Sigmoid colon (tissue), 4 donors: Measurements from ENCODE around the gene CENPVL2.
"Not testable (repeated sequence)": the region's sequence is repeated elsewhere in the genome, so short reads cannot be mapped to it uniquely, and the experiment has no call there.

Source experiments
- POLR2AphosphoS5 ChIP-seq, 4 donors: sonication (generic); formaldehyde crosslinking; IDR thresholded peaks; one replicate each; pipeline ENCODE4 v1.6.1; 2017; ENCODE audit warnings: antibody characterized with exemption in 4 of 4
- TF ChIP-seq, protein P1 (sequence below), 4 experiments: fragments of 450-650 bp in 3 of 4; fragments of 200-600 bp in 1 of 4; IDR thresholded peaks; one replicate each; pipeline ENCODE4 v1.5.1; 2016 to 2019; ENCODE audit warnings: antibody characterized with exemption in 4 of 4, mild to moderate bottlenecking in 3 of 4, moderate library complexity in 2 of 4

DNA sequence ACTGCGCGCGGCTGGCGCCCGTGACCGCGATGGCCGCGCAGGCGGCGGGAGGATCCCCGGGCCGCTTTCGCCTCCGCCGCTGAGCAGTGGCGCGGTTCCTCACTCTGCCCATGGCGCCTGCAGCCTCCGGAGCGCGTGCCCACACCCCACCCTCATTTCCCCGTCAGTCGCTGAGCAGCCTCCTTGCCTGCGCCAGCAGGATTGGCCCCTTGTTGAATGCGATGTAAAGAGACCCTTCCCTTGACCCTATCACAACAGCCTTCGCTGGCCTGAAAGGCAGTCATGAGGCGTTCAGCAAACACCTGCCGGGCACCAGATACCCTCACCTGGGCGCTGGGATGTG is at the start of gene CENPVL2:
- TF ChIP-seq, protein P1, sequence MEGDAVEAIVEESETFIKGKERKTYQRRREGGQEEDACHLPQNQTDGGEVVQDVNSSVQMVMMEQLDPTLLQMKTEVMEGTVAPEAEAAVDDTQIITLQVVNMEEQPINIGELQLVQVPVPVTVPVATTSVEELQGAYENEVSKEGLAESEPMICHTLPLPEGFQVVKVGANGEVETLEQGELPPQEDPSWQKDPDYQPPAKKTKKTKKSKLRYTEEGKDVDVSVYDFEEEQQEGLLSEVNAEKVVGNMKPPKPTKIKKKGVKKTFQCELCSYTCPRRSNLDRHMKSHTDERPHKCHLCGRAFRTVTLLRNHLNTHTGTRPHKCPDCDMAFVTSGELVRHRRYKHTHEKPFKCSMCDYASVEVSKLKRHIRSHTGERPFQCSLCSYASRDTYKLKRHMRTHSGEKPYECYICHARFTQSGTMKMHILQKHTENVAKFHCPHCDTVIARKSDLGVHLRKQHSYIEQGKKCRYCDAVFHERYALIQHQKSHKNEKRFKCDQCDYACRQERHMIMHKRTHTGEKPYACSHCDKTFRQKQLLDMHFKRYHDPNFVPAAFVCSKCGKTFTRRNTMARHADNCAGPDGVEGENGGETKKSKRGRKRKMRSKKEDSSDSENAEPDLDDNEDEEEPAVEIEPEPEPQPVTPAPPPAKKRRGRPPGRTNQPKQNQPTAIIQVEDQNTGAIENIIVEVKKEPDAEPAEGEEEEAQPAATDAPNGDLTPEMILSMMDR (IDR thresholded peaks at IDR 0.05) = not testable (repeated sequence)
- not testable (repeated sequence) for TF ChIP-seq POLR2AphosphoS5 (IDR thresholded peaks at IDR 0.05)
